NCI-H146 (cell line): ENCODE data around the gene PFKL.
"Not testable (repeated sequence)": the region's sequence is repeated elsewhere in the genome, so short reads cannot be mapped to it uniquely, and the experiment has no call there.

ENCODE experiments used
- DNase-seq: peaks from one replicate; lab custom pipeline; 2025; lab: John Stamatoyannopoulos, UW

PFKL gene

DNA sequence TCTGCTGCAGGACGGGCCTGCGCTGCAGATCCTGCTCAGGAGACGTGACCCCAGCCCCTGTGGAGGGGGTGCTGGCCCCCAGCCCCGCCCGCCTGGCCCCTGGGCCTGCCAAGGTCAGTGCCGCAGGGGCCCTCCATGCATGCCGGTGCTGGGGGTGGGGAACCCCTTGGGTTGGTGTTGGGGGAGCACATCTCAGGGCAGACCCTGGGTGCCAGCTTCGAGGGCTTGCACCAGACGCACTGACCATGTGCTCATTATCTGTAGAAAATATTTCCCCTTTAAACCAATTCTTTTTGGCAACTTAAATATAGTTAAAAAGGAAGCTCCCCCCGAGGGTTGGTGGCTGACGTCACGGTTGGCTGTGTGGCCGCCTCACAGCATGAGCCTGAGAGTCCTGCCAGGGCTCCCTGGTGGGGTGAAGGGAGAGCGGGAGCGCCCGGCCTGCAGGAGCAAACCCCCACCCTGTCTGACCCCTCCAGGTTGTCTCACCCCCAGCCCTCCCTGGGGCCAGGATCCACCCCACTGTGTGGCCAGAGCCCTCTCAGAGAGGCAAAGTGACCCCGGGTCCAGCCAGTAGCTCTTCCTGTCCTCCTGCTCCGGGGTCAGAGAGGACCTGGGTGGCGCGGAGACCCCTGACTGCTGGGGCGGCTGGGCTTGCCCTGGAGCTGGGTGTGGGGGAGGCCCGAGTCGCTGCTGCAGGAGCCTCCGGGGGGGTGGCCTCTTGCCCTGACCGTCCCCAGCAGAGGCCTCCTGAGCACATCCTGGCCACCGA lies 5.3 kb upstream of the PFKL start:
- DNase-seq: peak; percentile 47

DNA sequence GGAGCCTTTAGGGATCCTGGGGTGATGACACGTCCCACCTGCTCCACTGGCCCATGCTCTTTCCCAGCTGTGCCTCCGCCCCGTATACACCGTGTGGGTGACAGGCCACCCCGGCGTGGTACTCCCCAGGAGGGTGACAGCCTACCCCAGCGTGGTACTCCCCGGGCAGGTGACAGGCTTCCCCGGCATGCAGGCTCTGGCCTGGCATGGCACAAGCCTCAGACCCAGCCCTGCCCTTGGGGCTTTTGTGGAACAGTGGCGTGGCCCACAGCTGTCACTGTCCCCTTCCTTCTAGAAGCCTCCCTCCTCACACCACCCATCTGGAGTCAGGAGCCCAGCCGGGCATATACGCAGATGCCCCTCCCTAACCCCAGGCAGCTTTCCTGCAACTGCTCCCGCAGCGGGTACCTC lies 4.7 kb upstream of the PFKL start:
- peak; percentile 33 for DNase-seq

DNA sequence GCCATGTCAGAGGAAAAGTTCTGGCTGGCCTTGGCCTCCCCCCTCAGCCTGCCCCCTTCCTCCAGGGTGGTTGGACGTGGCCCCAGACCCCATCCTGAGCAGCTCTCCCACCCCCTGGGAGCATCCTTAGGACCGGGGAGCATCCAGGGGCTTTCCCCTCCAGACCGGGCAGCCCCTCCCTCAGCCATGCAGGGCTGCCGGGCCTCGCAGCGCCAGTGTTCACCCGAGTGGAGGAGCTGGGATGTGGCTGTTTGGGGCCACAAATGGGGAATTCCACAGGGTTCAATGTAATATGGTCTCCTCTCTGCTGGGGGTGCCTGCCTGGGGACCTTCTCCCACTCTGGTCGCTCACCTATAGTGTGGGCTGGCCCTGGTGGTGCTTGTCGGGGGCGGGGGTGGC lies 4.2 kb upstream of the PFKL start:
- no peak for DNase-seq

DNA sequence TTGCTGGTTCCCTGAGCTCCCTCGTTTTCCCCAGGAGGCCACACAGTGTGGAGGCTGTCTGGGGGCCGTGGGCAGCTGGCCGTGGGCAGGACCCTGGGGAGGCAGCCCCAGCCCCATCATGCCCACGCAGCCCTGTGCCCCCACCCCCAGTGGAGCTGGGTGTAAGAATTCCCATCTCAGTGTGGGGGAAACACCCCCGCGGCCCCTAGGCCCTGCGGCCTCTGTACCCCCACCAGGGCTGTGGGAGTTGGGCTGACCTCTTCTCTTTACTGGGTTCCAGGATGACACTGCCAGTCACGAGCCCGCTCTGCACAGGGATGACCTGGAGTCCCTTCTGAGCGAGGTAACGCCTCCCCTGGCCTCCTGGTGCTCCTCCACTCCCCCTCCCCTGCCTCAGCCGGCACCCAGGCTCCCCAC lies 3.7 kb upstream of the PFKL start:
- no peak for DNase-seq

DNA sequence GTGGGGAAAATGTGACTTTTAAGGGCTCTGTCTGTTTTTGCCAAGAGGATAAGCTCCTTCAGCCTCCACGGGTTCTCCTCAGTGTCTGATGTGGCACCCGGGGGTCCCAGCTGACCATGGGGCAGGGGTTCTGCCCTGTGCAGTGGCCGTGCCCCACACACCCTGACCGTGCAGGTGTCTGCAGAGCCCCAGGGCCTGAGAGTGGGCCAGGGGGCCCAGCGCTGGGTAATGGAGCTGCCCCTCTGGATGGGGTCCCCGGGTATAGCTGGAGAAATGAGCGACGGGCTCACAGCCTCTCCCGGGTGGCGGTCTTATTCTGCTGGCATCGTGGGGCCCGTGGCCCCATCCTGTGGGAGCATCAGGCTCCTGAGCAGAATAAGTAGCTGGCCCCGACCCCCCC lies 2.9 kb upstream of the PFKL start:
- DNase-seq: no peak

DNA sequence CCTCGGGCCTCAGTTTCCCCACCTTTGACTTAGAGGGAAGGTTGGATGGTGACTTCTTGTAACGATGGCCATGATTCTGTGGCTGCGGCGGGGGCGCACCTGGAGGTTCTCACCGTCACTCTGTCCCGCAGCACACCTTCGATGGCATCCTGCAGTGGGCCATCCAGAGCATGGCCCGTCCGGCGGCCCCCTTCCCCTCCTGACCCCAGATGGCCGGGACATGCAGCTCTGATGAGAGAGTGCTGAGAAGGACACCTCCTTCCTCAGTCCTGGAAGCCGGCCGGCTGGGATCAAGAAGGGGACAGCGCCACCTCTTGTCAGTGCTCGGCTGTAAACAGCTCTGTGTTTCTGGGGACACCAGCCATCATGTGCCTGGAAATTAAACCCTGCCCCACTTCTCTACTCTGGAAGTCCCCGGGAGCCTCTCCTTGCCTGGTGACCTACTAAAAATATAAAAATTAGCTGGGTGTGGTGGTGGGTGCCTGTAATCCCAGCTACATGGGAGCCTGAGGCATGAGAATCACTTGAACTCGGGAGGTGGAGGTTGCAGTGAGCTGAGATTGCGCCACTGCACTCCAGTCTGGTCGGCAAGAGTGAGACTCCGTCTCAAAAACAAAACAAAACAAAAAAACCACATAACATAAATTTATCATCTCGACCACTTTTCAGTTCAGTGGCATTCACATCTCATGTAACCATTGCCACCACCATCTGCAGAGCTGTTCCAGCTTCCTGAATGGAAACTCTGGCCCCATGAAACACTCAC lies 2.1 kb upstream of the PFKL start:
- DNase-seq: peak; percentile 64

DNA sequence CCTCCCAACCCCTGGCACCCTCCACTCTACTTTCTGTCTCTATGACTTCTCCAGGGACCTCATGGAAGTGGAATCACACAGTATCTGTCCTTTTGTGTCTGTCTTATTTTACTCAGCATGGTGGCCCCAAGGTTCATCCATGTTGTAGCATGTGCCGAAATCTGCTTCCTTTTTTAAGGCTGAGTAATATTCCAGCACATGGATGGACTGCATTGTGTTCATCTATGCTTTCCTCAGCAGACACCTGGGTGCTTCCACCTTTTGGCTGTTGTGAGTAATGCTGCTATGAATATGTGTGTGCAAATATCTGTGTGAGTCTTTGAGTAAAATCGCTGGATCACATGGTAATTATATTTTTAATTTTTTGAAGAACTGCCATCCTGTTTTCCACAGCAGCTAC lies 1.6 kb upstream of the PFKL start:
- no peak for DNase-seq

DNA sequence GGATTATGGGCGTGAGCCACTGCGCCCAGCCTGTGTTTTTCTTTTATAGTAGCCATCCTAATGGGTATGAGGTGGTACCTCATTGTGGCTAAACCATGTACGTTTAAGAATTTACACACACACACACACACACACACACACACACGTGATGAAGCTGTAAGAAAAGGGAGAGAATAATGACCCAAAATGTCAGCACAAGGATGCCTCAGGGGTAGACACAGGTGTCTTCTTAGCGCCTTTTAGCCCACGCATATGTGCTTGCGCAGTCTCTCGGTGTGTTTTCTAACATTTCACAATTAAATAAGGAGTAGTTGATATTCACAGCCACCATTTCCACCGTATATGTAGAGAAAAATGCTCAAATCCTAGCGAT lies 782 bp upstream of the PFKL start:
- DNase-seq: peak; percentile 12

DNA sequence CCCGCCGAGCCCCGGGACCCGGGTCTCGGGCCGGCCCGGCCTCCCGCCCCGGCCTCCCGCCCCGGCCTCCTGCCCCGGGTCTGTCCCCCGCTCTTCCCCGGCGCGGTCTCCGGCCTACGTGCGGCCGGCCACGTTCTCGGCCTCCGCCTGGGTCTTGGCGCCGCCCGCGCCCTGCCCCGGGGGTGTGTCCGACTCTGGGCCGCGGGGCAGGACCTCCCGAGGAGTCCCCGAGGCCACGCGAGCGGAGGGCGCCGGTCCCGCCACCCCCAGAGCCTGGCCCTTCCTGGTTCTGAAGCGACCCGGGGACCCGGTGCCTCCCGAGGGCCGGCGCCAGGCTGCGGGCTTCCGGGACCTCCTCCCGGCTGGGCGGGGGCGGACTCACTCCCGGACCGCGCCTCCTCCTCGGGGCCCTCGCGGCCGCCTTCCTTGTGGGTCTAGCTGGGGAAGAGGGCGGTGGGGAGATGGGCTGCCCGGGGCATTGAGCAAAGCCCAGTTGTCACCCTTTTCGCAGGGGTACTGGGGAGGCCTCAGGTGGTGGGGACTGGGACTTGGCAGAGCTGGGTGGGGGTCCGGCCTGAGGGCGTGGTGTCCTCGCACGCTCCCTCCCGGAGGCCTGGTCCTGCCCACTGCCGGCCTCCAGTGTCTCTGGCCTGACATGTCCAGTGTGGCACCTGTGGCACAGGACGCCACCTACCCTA lies 558 bp downstream of the PFKL start:
- peak; percentile 40 for DNase-seq

DNA sequence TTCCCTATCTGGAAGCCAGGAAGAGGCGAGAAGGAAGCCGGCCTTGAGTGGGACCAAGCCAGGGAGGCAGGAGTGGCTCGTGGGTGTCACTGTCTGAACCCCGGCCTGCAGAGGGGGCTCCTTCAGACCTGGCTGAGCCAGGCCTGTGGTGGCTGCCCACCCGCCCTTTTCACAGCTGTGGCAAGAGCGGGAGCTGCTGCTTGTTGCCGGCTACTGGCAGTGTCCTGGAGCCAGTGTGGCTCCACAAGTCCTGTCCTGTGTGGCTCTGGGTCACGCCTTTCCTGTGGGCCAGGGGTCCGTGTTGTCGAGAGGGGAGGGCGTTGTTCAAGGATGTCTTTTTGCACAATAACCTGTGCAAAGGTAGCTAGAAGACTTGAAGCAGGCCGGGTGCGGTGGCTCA lies 1.3 kb downstream of the PFKL start:
- no peak for DNase-seq

DNA sequence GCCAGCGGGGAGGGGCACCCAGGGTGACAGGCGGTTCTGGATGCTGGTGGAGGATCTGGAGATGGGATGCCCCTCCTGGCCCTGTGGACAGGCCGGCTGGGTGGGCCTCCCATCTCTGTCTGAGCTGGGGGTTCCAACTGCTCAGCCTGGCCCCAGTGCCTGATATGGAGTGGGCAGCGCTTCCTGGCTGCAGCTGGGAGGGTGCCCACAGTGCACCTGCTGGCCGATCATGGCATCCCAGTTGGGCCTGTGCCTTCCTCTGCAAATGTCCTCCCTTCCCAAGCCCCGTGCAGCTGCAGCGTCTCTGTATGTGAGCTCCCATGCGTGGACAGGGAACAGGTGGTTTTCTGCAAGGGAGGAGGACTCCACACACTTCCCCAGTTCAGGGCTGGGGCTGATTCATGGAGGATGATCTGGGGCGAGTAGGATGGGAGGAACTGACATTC lies 2.1 kb downstream of the PFKL start:
- DNase-seq: no peak

DNA sequence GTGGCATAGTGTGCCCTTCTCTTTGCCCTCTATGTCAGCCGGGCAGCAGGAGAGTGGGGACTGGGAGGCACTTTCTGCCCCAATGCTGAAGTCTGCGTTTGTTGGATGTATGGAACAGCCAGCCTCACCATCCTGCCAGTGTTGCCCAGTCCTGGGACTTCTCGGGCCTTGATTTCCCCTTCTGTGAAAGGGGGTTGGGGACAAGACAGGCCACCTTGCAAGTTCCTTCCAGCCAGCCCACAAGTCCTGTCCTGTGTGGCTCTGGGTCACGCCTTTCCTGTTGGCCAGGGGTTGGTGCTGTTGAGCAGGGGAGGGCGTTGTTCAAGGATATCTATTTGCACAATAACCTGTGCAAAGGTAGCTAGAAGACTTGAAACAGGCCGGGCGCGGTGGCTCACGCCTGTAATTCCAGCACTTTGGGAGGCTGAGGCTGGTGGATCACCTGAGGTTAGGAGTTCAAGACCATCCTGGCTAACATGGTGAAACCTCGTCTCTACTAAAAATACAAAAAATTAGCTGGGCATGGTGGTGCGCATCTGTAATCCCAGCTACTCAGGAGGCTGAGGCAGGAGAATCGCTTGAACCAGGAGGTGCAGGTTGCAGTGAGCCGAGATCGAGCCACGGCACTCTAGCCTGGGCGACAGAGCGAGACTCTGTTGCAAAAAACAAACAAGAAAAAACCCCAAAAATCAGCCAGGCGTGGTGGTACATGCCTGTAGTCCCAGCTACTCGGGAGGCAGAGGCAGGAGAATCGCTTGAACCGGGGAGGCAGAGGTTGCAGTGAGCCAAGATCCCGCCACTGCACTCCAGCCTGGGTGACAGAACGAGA lies 2.9 kb downstream of the PFKL start:
- not testable (repeated sequence) for DNase-seq

DNA sequence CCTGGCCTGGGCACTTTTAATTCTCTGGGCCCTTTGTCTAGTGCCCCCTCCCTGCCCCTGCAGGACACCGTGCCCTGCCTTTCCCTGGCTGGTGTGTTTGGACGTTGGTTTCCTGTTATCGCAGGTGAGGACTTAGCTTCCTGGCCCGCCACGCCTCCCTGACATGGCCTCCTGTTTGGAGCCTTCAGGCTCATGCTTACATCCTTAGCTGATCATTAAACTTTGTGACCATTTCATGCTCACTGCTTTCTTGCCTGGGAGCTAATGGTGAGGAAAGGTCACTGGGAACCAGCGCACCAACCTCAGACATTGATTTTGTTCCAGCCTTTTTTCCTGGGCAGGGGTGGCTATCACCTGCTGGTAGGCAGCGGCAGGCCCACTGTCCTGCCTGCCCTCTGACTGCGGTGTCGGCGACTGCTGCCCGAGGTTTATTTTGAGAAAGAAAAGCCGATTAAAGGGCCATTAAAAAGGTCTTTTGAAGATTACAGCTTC lies 3.7 kb downstream of the PFKL start:
- DNase-seq: no peak

DNA sequence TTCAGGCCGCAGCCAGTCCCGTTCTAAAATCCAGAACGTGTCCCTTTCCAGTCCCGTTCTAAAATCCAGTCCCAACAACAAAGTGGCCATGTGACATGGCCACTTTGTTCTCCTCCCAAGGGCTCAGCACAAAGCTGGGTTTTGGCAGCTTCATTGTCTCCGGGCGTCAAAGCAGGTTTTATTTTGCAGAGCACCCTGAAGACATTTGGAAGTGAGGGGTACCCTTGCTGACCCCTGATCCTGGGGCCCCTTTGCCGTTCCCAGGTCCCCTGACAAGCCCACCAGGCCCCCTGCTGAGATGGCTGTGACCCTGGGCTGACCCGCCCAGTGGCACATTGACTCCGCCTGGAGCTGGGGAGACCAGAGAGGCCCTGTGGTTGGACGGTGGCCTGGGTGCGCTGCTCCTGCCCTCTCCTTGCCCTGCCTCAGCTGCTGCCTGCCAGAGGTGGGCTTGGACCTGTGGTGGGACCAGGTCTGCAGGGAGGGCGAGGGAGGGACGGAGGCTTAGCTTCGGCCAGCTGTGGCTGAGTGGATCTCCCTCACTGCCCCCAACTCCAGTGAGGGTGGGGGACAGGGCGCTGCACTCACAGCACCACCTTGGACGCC lies 4.3 kb downstream of the PFKL start:
- no peak for DNase-seq

DNA sequence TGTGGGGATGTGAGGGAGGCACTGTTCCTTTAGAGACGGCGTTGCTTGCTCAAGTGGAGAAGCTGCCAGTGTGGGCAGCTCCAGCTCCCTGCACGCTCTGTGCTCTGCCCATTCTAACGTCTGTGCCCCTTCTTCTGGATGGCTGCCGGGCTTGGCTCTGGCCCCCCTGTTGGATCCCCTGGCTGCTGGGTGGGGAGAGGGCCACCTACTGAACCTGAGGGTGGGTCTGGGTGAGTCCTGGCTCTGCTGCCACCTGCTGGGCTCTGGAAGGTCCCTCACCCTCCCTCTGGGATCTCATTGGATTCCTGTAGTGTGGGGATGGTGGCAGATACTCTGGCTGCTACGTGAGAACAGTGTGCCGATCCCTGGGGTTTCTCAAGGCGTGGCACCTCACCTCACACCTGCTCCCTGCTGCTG lies 5.0 kb downstream of the PFKL start:
- DNase-seq: peak; percentile 4

DNA sequence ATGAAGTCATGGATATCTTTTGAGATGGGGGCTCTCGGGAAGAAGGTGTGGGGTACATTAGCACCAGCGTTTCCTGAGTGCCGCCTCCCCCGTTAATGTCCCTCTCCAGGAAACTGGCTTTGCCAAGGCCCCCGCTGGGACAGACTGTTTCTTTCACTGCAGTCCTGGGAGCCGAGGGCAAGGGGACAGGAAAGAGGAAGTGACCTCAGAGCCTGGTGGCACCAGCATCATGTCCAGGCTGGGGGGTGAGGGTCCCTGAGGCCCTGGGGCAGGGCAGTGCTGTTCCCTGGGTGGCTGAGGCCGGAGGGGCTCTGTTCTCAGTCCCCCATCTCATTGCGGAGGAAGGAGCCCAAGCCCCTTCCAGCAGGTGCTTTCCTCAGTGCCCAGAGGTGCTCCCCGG lies 5.8 kb downstream of the PFKL start:
- no peak for DNase-seq

DNA sequence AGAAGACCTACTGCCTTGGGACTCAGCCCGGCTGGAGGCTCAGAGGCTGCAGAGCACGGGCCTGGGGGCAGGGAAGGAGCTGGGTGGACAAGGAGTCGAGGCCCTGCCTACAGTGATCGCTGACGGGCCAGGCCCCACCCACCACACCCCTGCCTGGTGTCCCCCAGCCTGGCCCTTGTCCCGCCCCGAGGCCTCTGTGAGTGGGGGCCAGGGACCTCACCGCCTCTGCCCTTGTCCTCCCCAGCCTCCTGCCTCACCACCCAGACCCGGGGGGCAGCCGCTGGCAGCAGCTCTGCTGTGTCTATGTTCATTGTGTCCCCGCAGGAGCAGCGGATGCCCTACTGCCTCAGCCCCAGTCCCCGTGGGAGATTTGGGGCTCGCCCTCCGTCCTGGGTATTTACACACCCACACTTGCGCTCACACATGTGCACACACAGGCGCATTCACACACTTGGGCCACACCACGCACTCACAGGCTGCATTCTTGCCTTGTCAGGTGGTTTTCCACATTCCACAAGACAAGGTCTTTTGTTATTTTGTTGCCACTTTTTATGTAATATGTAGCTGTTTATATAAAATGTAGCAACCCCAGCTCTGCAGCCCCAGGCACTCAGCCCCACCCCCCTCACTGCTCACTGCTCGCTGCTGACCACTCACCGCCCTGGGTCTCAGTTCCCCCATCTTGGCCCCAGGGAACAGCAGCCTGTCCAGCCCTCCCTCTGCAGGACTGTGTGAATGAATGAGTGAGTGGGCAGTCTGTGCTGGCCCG lies 7.3 kb downstream of the PFKL start:
- DNase-seq: no peak

DNA sequence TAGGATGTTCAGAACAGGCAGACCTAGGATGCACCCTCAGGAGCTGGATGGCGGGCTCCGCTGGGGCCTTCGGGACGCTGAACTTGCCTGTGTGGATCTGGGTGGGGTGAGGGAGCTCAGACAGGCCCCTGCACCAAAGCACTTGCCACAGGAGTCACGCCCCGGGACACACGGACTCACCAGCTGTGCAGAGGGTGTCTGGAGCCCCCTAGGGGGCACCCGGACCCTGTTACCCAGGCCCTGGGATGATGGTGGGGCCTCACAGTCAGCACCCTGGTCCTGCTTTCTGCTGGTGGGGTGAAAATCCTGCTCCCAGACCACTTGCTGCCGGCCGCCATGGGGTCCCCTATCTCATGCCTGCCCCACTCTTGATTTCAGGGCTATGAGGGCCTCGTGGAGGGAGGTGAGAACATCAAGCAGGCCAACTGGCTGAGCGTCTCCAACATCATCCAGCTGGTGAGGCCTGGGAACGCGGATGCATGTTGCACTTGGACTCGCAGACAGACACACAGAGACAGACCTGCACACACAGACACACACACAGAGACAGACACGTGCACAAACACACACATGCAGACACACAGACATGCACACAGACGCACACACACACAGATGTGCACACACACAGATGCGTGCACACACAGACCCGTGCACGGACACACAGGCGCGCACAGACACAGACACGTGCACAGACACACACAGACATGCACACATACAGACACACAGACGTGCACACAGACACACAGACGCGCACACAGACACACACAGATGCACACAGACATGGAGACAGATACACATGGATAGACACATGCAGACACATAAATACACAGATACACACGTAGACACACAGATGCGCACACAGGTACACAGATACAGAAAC lies 11.0 kb downstream of the PFKL start:
- DNase-seq: no peak

DNA sequence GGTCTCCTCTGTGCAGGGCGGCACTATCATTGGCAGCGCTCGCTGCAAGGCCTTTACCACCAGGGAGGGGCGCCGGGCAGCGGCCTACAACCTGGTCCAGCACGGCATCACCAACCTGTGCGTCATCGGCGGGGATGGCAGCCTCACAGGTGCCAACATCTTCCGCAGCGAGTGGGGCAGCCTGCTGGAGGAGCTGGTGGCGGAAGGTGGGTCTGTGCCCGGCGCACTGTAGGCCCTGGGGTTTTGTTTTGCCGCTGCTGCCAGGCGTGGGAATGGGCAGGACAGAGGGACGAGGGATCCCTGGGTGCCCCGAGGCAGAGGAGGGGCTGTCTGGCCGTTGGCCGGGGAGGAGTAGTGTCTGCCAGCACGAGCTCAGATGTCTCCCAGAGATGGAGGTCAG lies 12.2 kb downstream of the PFKL start:
- DNase-seq: no peak

DNA sequence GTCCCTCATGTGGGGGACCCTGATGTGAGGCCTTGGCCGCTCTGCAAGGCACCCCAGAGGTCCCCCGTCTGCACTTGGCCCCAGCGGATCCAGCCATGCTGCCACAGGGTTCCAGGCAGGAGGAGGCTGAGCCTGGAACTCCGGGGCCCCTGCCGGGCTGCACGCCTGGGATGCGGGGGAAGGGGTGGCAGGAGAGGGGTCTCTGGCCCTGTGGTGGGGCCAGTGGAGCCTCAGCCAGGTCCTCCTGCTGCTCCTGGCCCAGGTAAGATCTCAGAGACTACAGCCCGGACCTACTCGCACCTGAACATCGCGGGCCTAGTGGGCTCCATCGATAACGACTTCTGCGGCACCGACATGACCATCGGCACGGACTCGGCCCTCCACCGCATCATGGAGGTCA lies 12.9 kb downstream of the PFKL start:
- DNase-seq: no peak
